ENCODE data around the gene IGLL1.
"Not testable (repeated sequence)": the region's sequence is repeated elsewhere in the genome, so short reads cannot be mapped to it uniquely, and the experiment has no call there.

The IGLL1 gene

DNA sequence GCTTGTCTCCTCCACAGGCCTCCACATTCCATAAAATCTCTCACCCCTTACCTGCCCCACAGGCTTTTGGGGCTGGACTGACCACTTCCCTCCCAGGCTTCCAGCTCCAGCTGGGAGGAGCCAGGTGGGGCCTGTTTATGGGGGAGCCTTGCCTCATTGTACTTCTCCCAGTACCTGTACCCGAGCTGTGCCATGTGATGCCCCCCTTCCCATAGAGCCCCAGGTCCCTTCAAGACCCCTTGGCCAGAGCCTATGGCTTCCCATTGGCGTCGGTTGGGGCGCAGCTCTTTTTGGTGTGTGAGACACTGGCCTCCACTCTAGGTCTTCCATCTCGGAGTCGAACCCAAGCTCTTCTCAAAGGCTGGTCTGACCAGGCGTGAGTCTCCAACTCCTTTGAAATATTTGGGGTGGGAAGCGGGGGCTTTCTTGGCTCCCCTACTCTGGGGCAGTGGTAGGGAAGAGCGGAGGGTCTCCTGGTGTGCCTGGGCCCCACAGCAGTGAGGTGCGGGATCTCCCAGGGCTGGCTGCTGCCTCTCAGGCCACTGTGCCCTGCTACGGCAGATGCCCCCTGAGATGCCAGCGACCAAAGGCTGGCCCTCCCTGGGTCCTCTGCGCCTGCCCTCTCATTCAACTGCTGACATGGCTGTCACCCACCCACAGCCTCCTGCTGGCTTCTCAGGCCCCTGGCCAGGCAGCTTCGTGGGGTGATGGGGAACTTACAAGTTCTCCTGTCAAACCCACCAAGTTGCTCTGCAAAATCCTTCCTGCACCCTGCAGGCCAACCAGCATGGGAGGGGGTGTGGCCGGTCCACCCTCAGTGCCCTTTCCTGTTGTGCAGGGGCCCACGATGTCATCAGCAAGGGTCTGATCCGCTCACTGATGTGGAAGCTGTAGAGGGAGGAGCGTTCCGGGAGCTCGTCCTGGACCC, 26.4 kb upstream of the IGLL1 start:
- in situ Hi-C loops (cut with HindIII; ENCODE audit: low pct_unique_long_range_greater_than_20kb, low sequenced_read_pairs), result no loop called here
- no peak for DNase-seq (ENCODE audit: low read depth in 1 of 2, low spot score in 1 of 2)
- TF ChIP-seq JUND (IDR thresholded peaks at IDR 0.05; ENCODE audit: low read depth), result no peak

DNA sequence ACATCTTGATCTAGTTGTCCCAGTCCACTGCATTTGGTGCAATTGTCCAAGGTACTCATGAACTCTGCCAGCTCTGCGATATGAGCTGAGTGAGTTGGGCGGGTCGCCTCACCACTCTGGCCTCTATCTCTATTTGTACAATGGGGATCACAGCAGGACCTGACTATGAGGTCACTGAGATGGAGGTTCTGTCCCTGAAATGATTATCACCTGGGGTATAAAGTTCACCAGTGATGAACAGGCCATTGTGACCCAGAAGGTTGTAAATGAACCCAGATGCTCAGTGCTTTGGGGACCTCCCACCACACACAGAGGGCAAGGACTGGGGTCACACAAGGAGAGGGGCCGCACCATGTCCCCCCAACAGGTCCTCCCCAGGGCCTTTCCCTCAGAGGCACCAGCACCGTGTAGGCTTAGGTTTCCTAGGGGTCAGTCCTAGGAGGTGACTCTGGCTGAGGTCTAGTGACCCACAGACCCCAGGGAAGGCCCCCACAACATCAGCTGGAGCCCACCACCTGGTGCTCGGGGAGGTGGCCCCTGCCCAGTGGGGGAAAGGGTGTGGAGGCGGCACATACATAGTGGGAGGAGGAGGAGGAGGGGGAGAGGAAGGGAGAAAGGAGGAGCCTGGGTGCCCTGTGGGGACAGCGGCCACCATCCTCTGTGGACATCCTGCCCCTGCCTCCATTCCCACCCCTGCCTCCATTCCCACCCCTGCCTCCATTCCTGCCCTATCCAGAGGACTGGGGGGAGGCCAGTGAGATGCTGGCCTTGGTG, 25.0 kb upstream of the IGLL1 start:
- no peak for TF ChIP-seq JUND (IDR thresholded peaks at IDR 0.05; ENCODE audit: low read depth)
- in situ Hi-C loops (cut with HindIII; ENCODE audit: low pct_unique_long_range_greater_than_20kb, low sequenced_read_pairs), result no loop called here
- DNase-seq (ENCODE audit: low read depth in 1 of 2, low spot score in 1 of 2), result no peak

DNA sequence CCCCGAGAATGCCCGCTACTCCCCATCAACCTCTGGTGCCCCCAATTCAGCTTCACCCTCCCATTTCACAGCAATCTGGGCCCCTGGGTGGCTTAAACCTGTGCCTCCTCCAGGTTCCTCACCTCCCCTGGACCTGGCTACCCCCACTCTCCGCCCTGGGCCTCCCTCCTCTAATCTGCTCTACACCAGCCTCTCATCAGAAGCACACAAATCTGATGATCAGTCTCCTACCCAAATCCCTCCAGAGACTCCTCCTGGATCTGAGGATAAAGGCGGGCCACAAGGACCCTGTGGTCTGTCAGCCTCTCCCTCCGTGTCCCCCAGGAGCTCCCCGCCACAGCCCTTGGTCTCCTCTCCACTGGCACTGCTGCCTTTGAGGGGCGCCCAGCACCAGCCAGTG, 23.2 kb upstream of the IGLL1 start:
- no peak for TF ChIP-seq JUND (IDR thresholded peaks at IDR 0.05; ENCODE audit: low read depth)
- DNase-seq (ENCODE audit: low read depth in 1 of 2, low spot score in 1 of 2), result no peak
- in situ Hi-C loops (cut with HindIII; ENCODE audit: low pct_unique_long_range_greater_than_20kb, low sequenced_read_pairs), result no loop called here

DNA sequence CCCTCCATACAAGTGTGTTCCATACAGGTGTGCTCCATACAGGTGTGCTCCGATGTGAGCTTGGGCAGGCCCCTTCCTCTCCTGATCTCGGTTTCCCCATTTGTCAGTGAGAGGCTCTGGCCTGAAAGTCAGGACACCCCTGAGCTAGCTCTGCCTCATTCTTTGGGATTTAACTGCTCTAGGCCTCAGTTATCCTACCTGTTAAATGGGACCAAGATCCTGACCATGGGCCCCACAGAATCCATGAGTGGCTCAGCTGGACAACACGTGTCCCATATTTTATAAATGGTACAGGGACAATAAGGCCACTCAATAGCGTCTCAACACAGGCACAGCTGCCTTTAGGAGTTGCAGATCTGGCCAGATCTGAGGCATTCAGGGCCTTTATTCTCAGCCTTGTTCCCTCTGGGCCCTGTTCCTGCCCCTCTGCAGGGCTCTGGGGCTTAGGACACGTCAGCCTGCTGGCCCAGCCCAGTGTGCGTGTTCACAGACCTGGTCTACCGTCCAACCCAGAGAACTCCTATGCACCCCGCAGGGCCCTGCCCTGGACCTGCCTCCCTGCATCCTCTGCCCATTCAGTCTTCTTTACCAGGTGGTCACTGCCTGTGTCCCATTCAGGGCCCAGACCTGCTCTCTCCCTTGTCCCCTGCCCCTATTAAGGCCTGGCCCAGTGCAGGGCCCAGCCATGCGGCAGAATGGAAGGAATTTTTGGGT, 18.9 kb upstream of the IGLL1 start:
- in situ Hi-C loops (cut with HindIII; ENCODE audit: low pct_unique_long_range_greater_than_20kb, low sequenced_read_pairs), result no loop called here
- no peak for DNase-seq (ENCODE audit: low read depth in 1 of 2, low spot score in 1 of 2)
- no peak for TF ChIP-seq JUND (IDR thresholded peaks at IDR 0.05; ENCODE audit: low read depth)

DNA sequence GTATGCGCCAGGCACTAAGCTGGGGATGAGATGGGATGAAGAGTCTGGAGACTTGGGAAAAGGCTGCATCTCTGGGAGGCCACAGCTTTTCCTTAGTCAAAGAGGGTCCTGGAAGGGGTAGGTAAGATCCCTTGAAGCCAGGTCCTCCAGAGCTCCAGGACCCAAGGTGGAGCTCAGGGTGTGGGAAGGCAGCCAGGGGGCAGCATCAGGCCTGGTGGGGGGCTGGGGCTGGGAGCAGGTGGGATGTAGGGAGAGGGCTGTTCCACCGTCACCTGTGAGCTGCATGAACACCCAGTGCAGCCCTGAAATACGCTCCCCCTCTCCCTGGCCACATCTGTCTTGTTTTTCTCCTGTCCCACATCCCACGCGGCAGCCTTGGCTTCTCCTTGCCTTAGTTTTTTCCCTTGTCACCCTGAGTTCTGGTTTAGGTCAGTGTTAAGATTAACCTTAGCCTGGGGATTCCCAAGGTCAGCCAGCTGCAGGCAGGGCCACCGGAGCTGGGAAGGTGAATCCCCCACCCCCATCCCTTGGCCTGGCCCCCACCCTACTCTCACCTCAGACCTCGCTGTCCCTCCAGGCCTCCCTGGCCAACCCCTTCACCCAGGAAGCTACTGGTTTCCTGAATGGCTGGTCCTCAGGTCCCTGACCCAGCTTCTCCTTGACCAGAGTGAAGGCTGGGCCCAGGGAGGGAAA, 17.6 kb upstream of the IGLL1 start:
- in situ Hi-C loops (cut with HindIII; ENCODE audit: low pct_unique_long_range_greater_than_20kb, low sequenced_read_pairs); DNase-seq (ENCODE audit: low read depth in 1 of 2, low spot score in 1 of 2): not testable (repeated sequence)

DNA sequence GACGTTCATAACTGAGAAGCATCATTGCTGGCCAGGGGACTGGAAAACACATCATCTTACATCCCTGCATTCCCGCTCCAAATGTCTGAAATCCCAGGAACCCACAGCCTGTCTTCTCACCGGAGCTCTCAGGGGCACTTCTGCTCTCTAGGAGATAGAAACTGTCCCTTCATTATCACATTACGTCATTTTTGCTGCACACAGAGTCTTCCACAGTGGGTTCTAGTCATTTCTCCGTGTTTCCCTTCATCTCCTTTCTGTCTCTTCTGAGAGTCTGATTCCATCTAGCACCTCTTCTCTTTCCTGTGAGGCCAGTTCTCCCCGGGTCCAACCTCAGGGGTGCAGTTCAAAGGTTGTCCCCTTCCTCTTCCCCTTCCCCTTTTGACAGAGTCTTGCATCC, 15.8 kb upstream of the IGLL1 start:
- DNase-seq (ENCODE audit: low read depth in 1 of 2, low spot score in 1 of 2); in situ Hi-C loops (cut with HindIII; ENCODE audit: low pct_unique_long_range_greater_than_20kb, low sequenced_read_pairs): not testable (repeated sequence)

DNA sequence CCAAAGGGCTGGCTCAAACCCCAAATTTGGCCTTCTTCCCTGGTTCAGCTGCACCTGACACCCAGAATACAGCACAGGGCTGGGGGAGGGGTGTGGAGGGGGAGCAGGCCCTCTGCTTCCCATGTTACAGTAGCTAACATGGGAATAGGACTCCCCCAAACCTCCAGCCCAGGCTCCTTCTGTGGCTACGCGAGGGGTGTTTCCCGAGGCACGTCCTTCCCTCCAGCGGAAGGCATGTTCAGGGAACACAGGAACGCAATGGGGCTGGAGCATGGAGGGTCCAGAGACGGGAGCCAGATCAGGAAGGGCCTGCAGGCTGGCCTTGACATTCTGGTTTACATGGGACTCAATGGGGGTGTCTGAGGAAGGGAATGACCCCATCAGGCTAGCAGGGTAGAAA, 11.8 kb upstream of the IGLL1 start:
- no peak for TF ChIP-seq JUND (IDR thresholded peaks at IDR 0.05; ENCODE audit: low read depth)
- in situ Hi-C loops (cut with HindIII; ENCODE audit: low pct_unique_long_range_greater_than_20kb, low sequenced_read_pairs), result no loop called here
- no peak for DNase-seq (ENCODE audit: low read depth in 1 of 2, low spot score in 1 of 2)

DNA sequence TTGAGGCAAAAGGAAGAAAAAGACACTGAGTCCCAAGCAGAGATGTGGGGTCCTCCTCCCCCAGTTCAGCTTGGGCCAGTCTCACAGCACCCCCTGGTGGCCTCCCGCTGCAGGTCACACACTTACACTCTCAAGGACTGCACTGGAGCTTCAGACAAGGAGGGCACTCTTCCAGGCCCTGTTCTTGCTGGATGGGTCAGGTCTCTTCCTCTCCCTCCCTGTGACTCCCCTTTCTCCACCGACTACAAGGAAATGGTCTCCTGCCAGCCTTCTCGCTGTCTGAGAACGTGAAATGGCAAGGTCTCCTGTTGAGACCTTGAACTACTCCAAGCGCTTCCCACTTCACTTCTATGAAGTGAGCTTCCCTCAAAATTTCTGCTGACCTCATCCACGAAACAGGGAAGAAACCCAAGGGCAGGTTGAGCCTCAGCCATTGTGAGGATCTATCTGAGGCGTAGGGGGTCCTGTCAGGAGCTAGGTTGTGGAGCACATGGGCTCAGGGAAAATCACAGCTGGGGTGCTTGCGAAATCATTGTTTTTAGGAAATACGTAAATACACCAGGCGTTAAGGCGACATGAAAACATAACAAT, 11.2 kb upstream of the IGLL1 start:
- no peak for TF ChIP-seq JUND (IDR thresholded peaks at IDR 0.05; ENCODE audit: low read depth)
- DNase-seq (ENCODE audit: low read depth in 1 of 2, low spot score in 1 of 2), result peak; percentile 41 to 56
- in situ Hi-C loops (cut with HindIII; ENCODE audit: low pct_unique_long_range_greater_than_20kb, low sequenced_read_pairs), result no loop called here

DNA sequence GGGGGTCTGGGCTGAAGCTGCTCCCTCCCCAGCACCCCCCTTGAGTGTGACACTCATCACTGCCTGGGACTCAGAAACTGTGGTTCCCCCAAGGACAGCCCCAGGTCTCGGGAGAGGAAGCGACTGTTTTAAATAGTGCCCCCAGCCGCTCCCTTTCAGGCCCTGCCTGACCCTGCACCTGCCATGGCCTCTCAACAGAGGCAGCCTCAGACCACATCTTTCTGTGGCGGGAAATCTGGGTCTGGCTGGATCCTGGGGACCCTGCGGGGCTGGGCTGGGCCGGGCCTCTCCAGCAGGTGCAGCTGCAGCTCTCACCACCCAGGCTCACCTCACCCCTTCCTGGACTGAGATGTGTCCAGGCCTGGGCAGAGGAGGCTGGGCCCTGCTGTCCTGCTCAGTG, 3.7 kb upstream of the IGLL1 start:
- TF ChIP-seq JUND (IDR thresholded peaks at IDR 0.05; ENCODE audit: low read depth), result no peak
- in situ Hi-C loops (cut with HindIII; ENCODE audit: low pct_unique_long_range_greater_than_20kb, low sequenced_read_pairs), result no loop called here
- no peak for DNase-seq (ENCODE audit: low read depth in 1 of 2, low spot score in 1 of 2)

DNA sequence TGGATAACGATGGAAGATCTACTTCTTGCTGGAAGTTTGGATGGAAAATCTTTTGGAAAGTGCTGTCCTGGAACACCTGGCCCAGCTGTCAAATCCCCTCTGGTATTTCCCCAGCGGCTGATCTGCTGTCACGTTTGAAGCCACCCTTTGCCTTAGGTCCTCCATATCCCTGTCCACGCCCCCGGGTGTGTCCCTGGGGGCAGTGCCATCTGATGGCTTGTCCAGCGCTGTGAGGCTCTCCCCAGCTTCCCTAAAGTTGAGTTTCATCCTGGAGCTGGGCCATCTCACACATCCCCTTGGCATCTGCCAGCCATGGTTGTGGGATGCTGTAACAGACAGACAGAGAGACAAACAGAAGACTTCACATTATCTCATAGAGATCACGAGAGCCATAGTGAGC, 3.1 kb upstream of the IGLL1 start:
- TF ChIP-seq JUND (IDR thresholded peaks at IDR 0.05; ENCODE audit: low read depth), result no peak
- no peak for DNase-seq (ENCODE audit: low read depth in 1 of 2, low spot score in 1 of 2)

DNA sequence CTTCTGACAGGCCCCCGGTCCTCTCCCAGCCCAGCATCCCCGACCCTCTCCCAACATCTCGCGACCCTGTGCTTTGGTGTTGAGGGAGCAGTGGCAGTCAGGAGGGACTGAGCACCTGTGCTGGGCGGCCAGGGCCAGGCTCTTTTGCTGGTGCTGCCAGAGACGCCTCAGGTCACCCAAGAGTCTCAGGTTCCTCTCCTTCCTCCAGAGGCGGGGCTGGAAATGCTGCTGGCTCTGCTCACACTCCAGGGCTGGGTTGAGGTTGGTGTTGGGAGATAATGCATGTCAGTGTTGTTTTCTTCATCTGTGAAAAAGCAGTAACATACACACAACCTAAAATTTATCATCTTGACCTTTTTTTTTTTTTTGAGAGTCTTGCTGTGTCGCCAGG, 1.2 kb upstream of the IGLL1 start:
- in situ Hi-C loops (cut with HindIII; ENCODE audit: low pct_unique_long_range_greater_than_20kb, low sequenced_read_pairs), result no loop called here
- no peak for TF ChIP-seq JUND (IDR thresholded peaks at IDR 0.05; ENCODE audit: low read depth)

More for the DNA sequence above, 3.1 kb upstream of the IGLL1 start:
- in situ Hi-C loops (cut with HindIII; ENCODE audit: low pct_unique_long_range_greater_than_20kb, low sequenced_read_pairs), result no loop called here

More for the DNA sequence above, 1.2 kb upstream of the IGLL1 start:
- peak in 1 of 2 experiments; percentile 4 for DNase-seq (ENCODE audit: low read depth in 1 of 2, low spot score in 1 of 2)

All from T47D (cell line).